ENCODE data around the gene DAD1.

The DAD1 gene

GRCh38 chr14:22558221-22558913, 30.7 kb downstream of the DAD1 start:
- no peaks in the 10 kb centered on the region for H4K20me1 ChIP-seq (ENCODE audit: low read depth, low read length)
- no peaks in the 10 kb centered on the region for H3K79me2 ChIP-seq (ENCODE audit: insufficient read depth, low read length)
- H3K9me3 ChIP-seq (ENCODE audit: insufficient read depth, low read length), result no peaks in the 10 kb centered on the region
- H3K27ac ChIP-seq (ENCODE audit: low read depth, low read length), result peak overlapping the region; percentile 99
- H3K9ac ChIP-seq (ENCODE audit: low read length), result peak overlapping the region; percentile 93
- H3K9me2 ChIP-seq (replicated peaks; ENCODE audit: insufficient read depth, low read length), result no peaks in the 10 kb centered on the region
- H3K27me3 ChIP-seq (ENCODE audit: low read length), result no peaks in the 10 kb centered on the region
- H2AFZ ChIP-seq (ENCODE audit: low read depth, low read length, severe bottlenecking), result no peak overlapping the region
- peak overlapping the region; percentile 79 for H3K4me2 ChIP-seq (ENCODE audit: low read depth, low read length, poor library complexity, severe bottlenecking)
- no peaks in the 10 kb centered on the region for H3K36me3 ChIP-seq (ENCODE audit: low read length)
- TF ChIP-seq EZH2phosphoT487 (conservative IDR thresholded peaks at IDR 0.05; ENCODE audit: low read length) (no peak), CTCF (IDR thresholded peaks at IDR 0.05; ENCODE audit: insufficient read depth, low read length, poor library complexity, severe bottlenecking) (peak; percentile 86)
- no peak overlapping the region for H3K4me3 ChIP-seq (ENCODE audit: insufficient read depth, low read length, poor library complexity, severe bottlenecking)
- peaks cover 51% of the 10 kb centered on the region for H3F3A ChIP-seq (ENCODE audit: insufficient read depth)

DNA sequence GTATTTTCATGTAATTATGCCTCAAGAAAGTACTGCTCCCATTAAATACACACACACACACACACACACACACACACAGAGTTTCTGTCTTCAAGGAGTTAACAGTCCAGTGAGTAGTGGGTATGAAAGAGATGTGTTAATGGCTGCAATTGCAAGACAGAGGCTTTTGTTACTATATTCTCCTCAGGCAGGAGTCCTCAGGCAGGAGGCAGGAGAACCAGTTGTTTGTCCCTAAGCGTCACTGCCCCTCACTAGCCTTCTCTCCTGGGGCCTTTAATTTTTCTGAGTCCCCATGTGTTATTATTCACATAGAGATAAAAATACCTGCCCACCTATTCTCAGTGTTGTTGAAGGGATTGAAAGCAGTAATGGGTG, 31.2 kb downstream of the DAD1 start:
- no peaks in the 10 kb centered on the region for H3K9me3 ChIP-seq (ENCODE audit: insufficient read depth, low read length)
- H3F3A ChIP-seq (ENCODE audit: insufficient read depth), result peaks cover 52% of the 10 kb centered on the region
- TF ChIP-seq CTCF (IDR thresholded peaks at IDR 0.05; ENCODE audit: insufficient read depth, low read length, poor library complexity, severe bottlenecking) (no peak), EZH2phosphoT487 (conservative IDR thresholded peaks at IDR 0.05; ENCODE audit: low read length) (no peak)
- no peaks in the 10 kb centered on the region for H3K27me3 ChIP-seq (ENCODE audit: low read length)
- no peaks in the 10 kb centered on the region for H3K9me2 ChIP-seq (replicated peaks; ENCODE audit: insufficient read depth, low read length)
- no peak overlapping the region for H2AFZ ChIP-seq (ENCODE audit: low read depth, low read length, severe bottlenecking)
- H3K4me3 ChIP-seq (ENCODE audit: insufficient read depth, low read length, poor library complexity, severe bottlenecking), result no peak overlapping the region
- H3K79me2 ChIP-seq (ENCODE audit: insufficient read depth, low read length), result no peaks in the 10 kb centered on the region
- peak overlapping the region; percentile 93 for H3K9ac ChIP-seq (ENCODE audit: low read length)
- H4K20me1 ChIP-seq (ENCODE audit: low read depth, low read length), result no peaks in the 10 kb centered on the region
- no peaks in the 10 kb centered on the region for H3K36me3 ChIP-seq (ENCODE audit: low read length)
- peak overlapping the region; percentile 99 for H3K27ac ChIP-seq (ENCODE audit: low read depth, low read length)
- peak overlapping the region; percentile 79 for H3K4me2 ChIP-seq (ENCODE audit: low read depth, low read length, poor library complexity, severe bottlenecking)

DNA sequence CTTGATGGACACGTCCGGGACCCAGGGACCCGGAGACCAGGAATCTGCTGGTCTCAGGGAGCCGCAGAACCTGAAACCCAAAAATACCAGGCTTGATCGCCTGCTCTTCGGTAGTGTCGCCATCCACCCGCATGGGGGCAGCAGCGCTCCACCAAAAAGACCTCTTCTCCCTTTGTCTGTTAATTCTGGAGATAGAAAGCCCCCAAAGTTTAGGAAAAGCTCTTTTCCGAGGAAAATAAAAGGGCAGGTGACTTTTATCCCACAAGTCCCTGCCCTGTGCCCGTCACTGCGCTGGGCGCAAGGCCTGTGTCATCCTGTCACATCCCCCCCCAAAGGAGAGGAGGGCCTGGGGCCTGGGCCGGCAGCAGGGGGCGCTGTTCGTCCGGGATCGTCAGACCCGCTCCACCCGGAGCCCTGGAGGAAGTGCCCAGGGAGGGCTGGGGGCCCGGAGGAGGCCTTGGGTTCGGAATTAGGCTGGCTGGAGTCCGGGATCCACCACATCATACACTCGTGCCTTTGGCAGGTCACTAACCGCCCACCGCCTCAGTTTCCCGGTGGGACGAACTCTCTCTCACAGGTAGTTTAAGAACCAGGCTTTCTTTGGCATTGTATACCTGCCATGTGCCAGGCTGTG, 31.9 kb downstream of the DAD1 start:
- Histone ChIP-seq H3F3A (ENCODE audit: insufficient read depth) (peaks cover 46% of the 10 kb centered on the region), H3K9me2 (replicated peaks; ENCODE audit: insufficient read depth, low read length) (no peaks in the 10 kb centered on the region), H3K36me3 (ENCODE audit: low read length) (no peaks in the 10 kb centered on the region), H3K4me2 (ENCODE audit: low read depth, low read length, poor library complexity, severe bottlenecking) (peak overlapping the region; percentile 79), H4K20me1 (ENCODE audit: low read depth, low read length) (no peaks in the 10 kb centered on the region), H3K79me2 (ENCODE audit: insufficient read depth, low read length) (no peaks in the 10 kb centered on the region), H3K9ac (ENCODE audit: low read length) (peak overlapping the region; percentile 93), H3K27me3 (ENCODE audit: low read length) (no peaks in the 10 kb centered on the region), H2AFZ (ENCODE audit: low read depth, low read length, severe bottlenecking) (no peak overlapping the region), H3K9me3 (ENCODE audit: insufficient read depth, low read length) (no peaks in the 10 kb centered on the region), H3K27ac (ENCODE audit: low read depth, low read length) (peak overlapping the region; percentile 99), H3K4me3 (ENCODE audit: insufficient read depth, low read length, poor library complexity, severe bottlenecking) (peak overlapping the region; percentile 35)
- peak; percentile 99 for TF ChIP-seq CTCF (IDR thresholded peaks at IDR 0.05; ENCODE audit: insufficient read depth, low read length, poor library complexity, severe bottlenecking)
- TF ChIP-seq EZH2phosphoT487 (conservative IDR thresholded peaks at IDR 0.05; ENCODE audit: low read length), result no peak
